ENCODE data around the gene SFXN5. TPM values are rescaled to one million over a fixed set of nuclear protein-coding genes. Genes with fewer than 3 reads are reported as not detected.

The SFXN5 gene
- total RNA-seq, 2 donors from 2014 or later, result 16.6 to 18.1 TPM

GRCh38 chr2:73013936-73014335 lies 57.6 kb downstream of the SFXN5 start:
- Histone ChIP-seq H3K27me3 (replicated peaks; ENCODE audit: insufficient read depth) (no peaks in the 10 kb centered on the region), H3K4me1 (ENCODE audit: control insufficient read depth in 1 of 2, low read depth in 2 of 2) (peaks cover 4 to 6% of the 10 kb centered on the region in 2 donors), H3K4me3 (peak overlapping the region; percentile 38), H3K36me3 (no peaks in the 10 kb centered on the region), H3K27ac (peak overlapping the region in 1 of 2 donors; percentile 25), H3K9me3 (no peaks in the 10 kb centered on the region)
- no peak for TF ChIP-seq CTCF (IDR thresholded peaks at IDR 0.05)
- DNase-seq (ENCODE audit: low spot score) (no peak), ATAC-seq (ENCODE audit: insufficient number of reproducible peaks, low FRiP score, low read depth) (no peak)

- Histone ChIP-seq H3K4me1 (ENCODE audit: control insufficient read depth in 1 of 2, low read depth in 2 of 2) (peaks cover 11 to 25% of the 10 kb centered on the region in 2 donors), H3K4me3 (no peak overlapping the region), H3K27ac (no peak overlapping the region), H3K36me3 (no peaks in the 10 kb centered on the region), H3K27me3 (replicated peaks; ENCODE audit: insufficient read depth) (no peaks in the 10 kb centered on the region), H3K9me3 (no peaks in the 10 kb centered on the region)
- DNase-seq (ENCODE audit: low spot score), result no peak
- TF ChIP-seq CTCF (IDR thresholded peaks at IDR 0.05), result no peak
- no peak for ATAC-seq (ENCODE audit: insufficient number of reproducible peaks, low FRiP score, low read depth)
Observed at GRCh38 chr2:73009177-73009839, 62.2 kb downstream of the SFXN5 start.

GRCh38 chr2:73008766-73009135 lies 62.8 kb downstream of the SFXN5 start:
- peaks cover 9 to 22% of the 10 kb centered on the region in 2 donors for H3K4me1 ChIP-seq (ENCODE audit: control insufficient read depth in 1 of 2, low read depth in 2 of 2)
- no peaks in the 10 kb centered on the region for H3K36me3 ChIP-seq
- no peaks in the 10 kb centered on the region for H3K27me3 ChIP-seq (replicated peaks; ENCODE audit: insufficient read depth)
- TF ChIP-seq CTCF (IDR thresholded peaks at IDR 0.05), result no peak
- ATAC-seq (ENCODE audit: insufficient number of reproducible peaks, low FRiP score, low read depth), result no peak
- DNase-seq (ENCODE audit: low spot score), result no peak
- no peak overlapping the region for H3K4me3 ChIP-seq
- no peak overlapping the region for H3K27ac ChIP-seq
- H3K9me3 ChIP-seq, result no peaks in the 10 kb centered on the region

GRCh38 chr2:73007991-73008765 lies 63.3 kb downstream of the SFXN5 start:
- H3K36me3 ChIP-seq, result no peaks in the 10 kb centered on the region
- no peak overlapping the region for H3K27ac ChIP-seq
- no peak for ATAC-seq (ENCODE audit: insufficient number of reproducible peaks, low FRiP score, low read depth)
- DNase-seq (ENCODE audit: low spot score), result no peak
- no peaks in the 10 kb centered on the region for H3K9me3 ChIP-seq
- no peak overlapping the region for H3K4me3 ChIP-seq
- H3K4me1 ChIP-seq (ENCODE audit: control insufficient read depth in 1 of 2, low read depth in 2 of 2), result peaks cover 7 to 22% of the 10 kb centered on the region in 2 donors
- H3K27me3 ChIP-seq (replicated peaks; ENCODE audit: insufficient read depth), result no peaks in the 10 kb centered on the region
- no peak for TF ChIP-seq CTCF (IDR thresholded peaks at IDR 0.05)

- H3K27me3 ChIP-seq (replicated peaks; ENCODE audit: insufficient read depth), result no peaks in the 10 kb centered on the region
- TF ChIP-seq CTCF (IDR thresholded peaks at IDR 0.05), result no peak
Observed at GRCh38 chr2:73006969-73007710, 64.4 kb downstream of the SFXN5 start.

More at GRCh38 chr2:73006969-73007710, 64.4 kb downstream of the SFXN5 start:
- H3K27ac ChIP-seq, result no peak overlapping the region
- H3K4me1 ChIP-seq (ENCODE audit: control insufficient read depth in 1 of 2, low read depth in 2 of 2), result peaks cover 7 to 22% of the 10 kb centered on the region in 2 donors
- H3K4me3 ChIP-seq, result no peak overlapping the region
- no peaks in the 10 kb centered on the region for H3K9me3 ChIP-seq
- no peak for DNase-seq (ENCODE audit: low spot score)
- H3K36me3 ChIP-seq, result no peaks in the 10 kb centered on the region
- ATAC-seq (ENCODE audit: insufficient number of reproducible peaks, low FRiP score, low read depth), result no peak
